GM12878 (cell line): ENCODE measurements around the gene KCTD19. TPM values are rescaled to one million over a fixed set of nuclear protein-coding genes. Genes with fewer than 3 reads are reported as not detected.

Source experiments
- ATAC-seq: fragments of 200-7000 bp; cut with Tn5 transposase; 3 replicates; pipeline ENCODE4 v1.9.1; 2020; ENCODE audit warnings: mild to moderate bottlenecking, moderate library complexity
- BruUV-seq: library from RNA; stranded (reverse); fragments of 400-500 nt; replicated peaks from 2 replicates; lab custom pipeline; 2021; lab: Mats Ljungman, UMichigan
- CTCF ChIA-PET: fragments of 300-600 bp; sonication (Branson Sonifier 250); formaldehyde crosslinking; extraction: SDS; loops from one replicate; lab custom pipeline; 2021; ENCODE audit warnings: inconsistent platforms; lab: Yijun Ruan, JAX
- POLR2A ChIA-PET: fragments of 350-600 bp; formaldehyde crosslinking; extraction: SDS; loops from one replicate; lab custom pipeline; 2021; ENCODE audit warnings: inconsistent platforms; lab: Charles Lee
- RAD21 ChIA-PET: fragments of 300-600 bp; sonication (Branson Sonifier 250); formaldehyde crosslinking; loops from one replicate; lab custom pipeline; 2023; ENCODE audit warnings: antibody characterized with exemption; ENCODE audit not compliant: unreplicated experiment; lab: Charles Lee
- SMC1A ChIA-PET: fragments of 300-600 bp; sonication (Branson Sonifier 250); formaldehyde crosslinking; loops from one replicate; lab custom pipeline; 2023; ENCODE audit not compliant: unreplicated experiment, uncharacterized antibody; lab: Charles Lee
- DNase-seq: peaks from one replicate; pipeline ENCODE4 v3.0.0-alpha.2; 2011; ENCODE audit warnings: low read depth, low spot score
- FAIRE-seq: peaks from 3 replicates; lab custom pipeline; 2011; peaks lifted over from hg19 to GRCh38; lab: Jason Lieb, UNC
- H2AFZ ChIP-seq: 2 replicates; pipeline ENCODE4 v1.6.0; 2011; ENCODE audit warnings: low read depth, low read length, control low read depth; ENCODE audit not compliant: control insufficient read depth
- H3K27ac ChIP-seq: 2 replicates; pipeline ENCODE4 v1.5.1; 2011; ENCODE audit warnings: control low read depth; ENCODE audit not compliant: control insufficient read depth, insufficient read depth
- H3K27me3 ChIP-seq, 2 experiments: replicated peaks in 1 of 2; 2 replicates each; pipeline versions ENCODE4 v1.6.0 to v1.6.1; 2011; ENCODE audit warnings: low read length in 1 of 2; ENCODE audit not compliant: control insufficient read depth in 2 of 2, insufficient read depth in 2 of 2
- H3K36me3 ChIP-seq, 2 experiments: 2 replicates each; pipeline ENCODE4 v1.5.1; 2011; ENCODE audit warnings: low read length in 1 of 2; ENCODE audit not compliant: control insufficient read depth in 2 of 2, insufficient read depth in 2 of 2
- H3K4me1 ChIP-seq: 2 replicates; pipeline ENCODE4 v1.6.1; 2011; ENCODE audit warnings: mild to moderate bottlenecking, low read length, moderate library complexity, mixed read lengths; ENCODE audit not compliant: control insufficient read depth, insufficient read depth
- H3K4me2 ChIP-seq: 2 replicates; pipeline ENCODE4 v1.6.0; 2011; ENCODE audit warnings: control low read depth; ENCODE audit not compliant: control insufficient read depth, insufficient read depth
- H3K4me3 ChIP-seq: fragments of 200-600 bp; sonication (generic); 2 replicates; pipeline ENCODE4 v1.5.1; 2016
- H3K79me2 ChIP-seq: 2 replicates; pipeline ENCODE4 v1.6.0; 2011; ENCODE audit warnings: low read length; ENCODE audit not compliant: control insufficient read depth, insufficient read depth
- H3K9ac ChIP-seq: 2 replicates; pipeline ENCODE4 v1.8.0; 2011; ENCODE audit warnings: low read length, control low read depth, mixed read lengths; ENCODE audit not compliant: control insufficient read depth, insufficient read depth
- H3K9me3 ChIP-seq: replicated peaks from 3 replicates; pipeline ENCODE4 v1.5.1; 2011; ENCODE audit warnings: mild to moderate bottlenecking, low read length; ENCODE audit not compliant: control insufficient read depth, insufficient read depth
- H4K20me1 ChIP-seq: 2 replicates; pipeline ENCODE4 v1.6.0; 2011; ENCODE audit not compliant: control insufficient read depth, insufficient read depth
- BHLHE40 ChIP-seq, 2 experiments: fragments of 450-650 bp in 1 of 2; IDR thresholded peaks; 2 replicates each; pipeline ENCODE4 v1.6.1; 2011 to 2017; ENCODE audit warnings: low read depth in 2 of 2, borderline replicate concordance in 1 of 2, improper control_type of control experiment in 1 of 2, low read length in 1 of 2, mild to moderate bottlenecking in 1 of 2
- CEBPB ChIP-seq, 2 experiments: fragments of 150-350 bp in 1 of 2; IDR thresholded peaks; 2 replicates each; pipeline ENCODE4 v1.6.1; 2012 to 2014; ENCODE audit warnings: low read depth in 2 of 2, low read length in 2 of 2, borderline replicate concordance in 1 of 2, inconsistent platforms in 1 of 2
- SMAD5 ChIP-seq: IDR thresholded peaks from 2 replicates; pipeline ENCODE4 v1.6.1; 2016; ENCODE audit warnings: antibody characterized with exemption, low read depth
- ZNF217 ChIP-seq: fragments of 450-650 bp; IDR thresholded peaks from 2 replicates; pipeline ENCODE4 v1.6.1; 2017; ENCODE audit warnings: antibody characterized with exemption, mild to moderate bottlenecking
- WGBS: methylation state at CpG from one replicate; pipeline ENCODE4 v1.1.6; 2016; ENCODE audit warnings: low lambda C conversion rate; ENCODE audit not compliant: insufficient replicate concordance, insufficient coverage; ENCODE audit errors: missing lambda C conversion rate; 5-methylcytosine and 5-hydroxymethylcytosine counted together
- in situ Hi-C: fragments of 300-500 bp; cut with MboI; formaldehyde crosslinking; loops from 9 replicates; pipeline ENCODE4 v1.14.3; 2018; ENCODE audit warnings: mixed read lengths
- intact Hi-C: fragments of 100-400 bp; cut with micrococcal nuclease; formaldehyde crosslinking; loops from one replicate; pipeline ENCODE4 v1.14.2; 2022; ENCODE audit not compliant: unreplicated experiment
- polyA plus RNA-seq, 11 experiments: library from polyadenylated mRNA; depleted of rRNA in 4 of 11; unstranded in 6 of 11; stranded (reverse) in 5 of 11; fragments of >200 nt; fragmentation: Nextera tagmentation in 4 of 11; fragmentation: Illumina TruSeq in 1 of 11; extraction: Ambion mirVana in 4 of 11; extraction: Trizol in 1 of 11; gene quantifications; 1 replicate in 1 of 11; 2 replicates in 10 of 11; pipeline versions ENCODE4 v1.2.1 to v1.2.3, GENCODE V29; 2011 to 2016; ENCODE audit warnings: inconsistent platforms in 2 of 11, missing spikeins in 2 of 11, low read depth in 1 of 11
- total RNA-seq, 4 experiments: library from RNA; depleted of rRNA in 3 of 4; stranded (reverse); fragments of >200 nt in 3 of 4; fragmentation: Illumina TruSeq in 1 of 4; extraction: Trizol in 1 of 4; gene quantifications; 2 replicates each; pipeline versions ENCODE4 v1.2.1 to v1.2.3, GENCODE V29; 2013 to 2021
- TF ChIP-seq, protein P1 (sequence below): fragments of 450-650 bp; formaldehyde crosslinking; IDR thresholded peaks from 2 replicates; pipeline ENCODE4 v1.5.0; 2022; ENCODE audit warnings: mild to moderate bottlenecking, missing genetic modification characterization

The KCTD19 gene
- total and polyA plus RNA-seq, 10 of the 15 experiments (the other 5 are each of a cell fraction or from before 2014, with no cell fraction given) = 1.6 to 8.9 (median 3.9) TPM

DNA sequence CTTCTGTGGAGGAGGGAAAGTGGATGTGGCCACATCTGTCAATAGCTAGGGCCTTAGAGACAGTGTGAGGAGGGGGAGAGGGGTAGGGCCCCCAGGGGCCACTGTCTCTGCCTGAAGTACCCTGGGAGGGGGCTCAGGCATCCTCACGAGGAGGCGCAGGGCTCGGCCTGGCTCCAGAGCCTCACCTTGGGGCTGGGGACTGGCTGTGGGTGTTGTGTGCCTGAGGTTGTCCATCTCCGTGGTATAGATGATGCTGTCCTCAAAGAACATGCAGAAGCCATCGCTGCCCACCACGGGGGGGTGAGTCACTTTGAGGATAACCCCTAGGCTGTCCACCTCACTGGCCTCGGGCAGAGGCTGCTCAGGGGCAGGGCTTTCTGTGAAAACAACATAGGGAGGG lies 35.1 kb downstream of the KCTD19 start:
- no peak overlapping the region for H2AFZ ChIP-seq
- H3K9me3 ChIP-seq = no peaks in the 10 kb centered on the region
- no peaks in the 10 kb centered on the region for H4K20me1 ChIP-seq
- H3K27me3 ChIP-seq = no peaks in the 10 kb centered on the region; a peak in 1 of 4 replicates
- H3K36me3 ChIP-seq = no peaks in the 10 kb centered on the region
- ChIA-PET CTCF (no interaction called here), POLR2A (no interaction called here), RAD21 (no interaction called here), SMC1A (no interaction called here)
- BruUV-seq = no TSS peak
- H3K4me3 ChIP-seq = no peak overlapping the region
- H3K4me2 ChIP-seq = no peak overlapping the region
- no peak overlapping the region for H3K27ac ChIP-seq
- in situ Hi-C loops = no loop called here
- no peak overlapping the region for H3K9ac ChIP-seq
- WGBS = 18% methylated on average over 7 of the region's 7 CpGs
- no peak for ATAC-seq
- no peaks in the 10 kb centered on the region for H3K79me2 ChIP-seq
- TF ChIP-seq SMAD5 = no peak
- TF ChIP-seq BHLHE40 (IDR thresholded peaks at IDR 0.05; ENCODE audit: borderline replicate concordance in 1 of 2, low read depth in 2 of 2, low read length in 1 of 2) = no peak
- TF ChIP-seq ZNF217 = no peak
- TF ChIP-seq, protein P1, sequence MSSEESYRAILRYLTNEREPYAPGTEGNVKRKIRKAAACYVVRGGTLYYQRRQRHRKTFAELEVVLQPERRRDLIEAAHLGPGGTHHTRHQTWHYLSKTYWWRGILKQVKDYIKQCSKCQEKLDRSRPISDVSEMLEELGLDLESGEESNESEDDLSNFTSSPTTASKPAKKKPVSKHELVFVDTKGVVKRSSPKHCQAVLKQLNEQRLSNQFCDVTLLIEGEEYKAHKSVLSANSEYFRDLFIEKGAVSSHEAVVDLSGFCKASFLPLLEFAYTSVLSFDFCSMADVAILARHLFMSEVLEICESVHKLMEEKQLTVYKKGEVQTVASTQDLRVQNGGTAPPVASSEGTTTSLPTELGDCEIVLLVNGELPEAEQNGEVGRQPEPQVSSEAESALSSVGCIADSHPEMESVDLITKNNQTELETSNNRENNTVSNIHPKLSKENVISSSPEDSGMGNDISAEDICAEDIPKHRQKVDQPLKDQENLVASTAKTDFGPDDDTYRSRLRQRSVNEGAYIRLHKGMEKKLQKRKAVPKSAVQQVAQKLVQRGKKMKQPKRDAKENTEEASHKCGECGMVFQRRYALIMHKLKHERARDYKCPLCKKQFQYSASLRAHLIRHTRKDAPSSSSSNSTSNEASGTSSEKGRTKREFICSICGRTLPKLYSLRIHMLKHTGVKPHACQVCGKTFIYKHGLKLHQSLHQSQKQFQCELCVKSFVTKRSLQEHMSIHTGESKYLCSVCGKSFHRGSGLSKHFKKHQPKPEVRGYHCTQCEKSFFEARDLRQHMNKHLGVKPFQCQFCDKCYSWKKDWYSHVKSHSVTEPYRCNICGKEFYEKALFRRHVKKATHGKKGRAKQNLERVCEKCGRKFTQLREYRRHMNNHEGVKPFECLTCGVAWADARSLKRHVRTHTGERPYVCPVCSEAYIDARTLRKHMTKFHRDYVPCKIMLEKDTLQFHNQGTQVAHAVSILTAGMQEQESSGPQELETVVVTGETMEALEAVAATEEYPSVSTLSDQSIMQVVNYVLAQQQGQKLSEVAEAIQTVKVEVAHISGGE (CRISPR knock-in tag) = no peak
- TF ChIP-seq CEBPB (IDR thresholded peaks at IDR 0.05; ENCODE audit: borderline replicate concordance in 1 of 2, low read depth in 2 of 2, low read length in 2 of 2) = no peak
- TF ChIP-seq, all 136 proteins: peak for 0
- intact Hi-C loops = no loop called here
- no peaks in the 10 kb centered on the region for H3K4me1 ChIP-seq
- FAIRE-seq = no peak
- DNase-seq = no peak
